KOPT-K1 (cell line): ENCODE measurements around the gene DPF3.
A peak's percentile ranks its signal among the peaks of the same experiment; 100 is the strongest.

Source experiments
- H3K27ac ChIP-seq: fragments of 200-600 bp; sonication (generic); 2 replicates; pipeline ENCODE4 v1.5.1; 2016; ENCODE audit warnings: antibody characterized with exemption, mild to moderate bottlenecking, low read depth, low read length; ENCODE audit not compliant: poor library complexity, severe bottlenecking
- H3K36me3 ChIP-seq: fragments of 200-600 bp; sonication (generic); 2 replicates; pipeline ENCODE4 v1.5.1; 2017; ENCODE audit warnings: antibody characterized with exemption, mild to moderate bottlenecking, low read length, moderate library complexity; ENCODE audit not compliant: insufficient read depth
- H3K9me3 ChIP-seq: fragments of 200-600 bp; sonication (generic); 2 replicates; pipeline ENCODE4 v1.5.1; 2017; ENCODE audit warnings: antibody characterized with exemption, low read length, mild to moderate bottlenecking; ENCODE audit not compliant: insufficient read depth, poor library complexity, severe bottlenecking

Gene DPF3

DNA sequence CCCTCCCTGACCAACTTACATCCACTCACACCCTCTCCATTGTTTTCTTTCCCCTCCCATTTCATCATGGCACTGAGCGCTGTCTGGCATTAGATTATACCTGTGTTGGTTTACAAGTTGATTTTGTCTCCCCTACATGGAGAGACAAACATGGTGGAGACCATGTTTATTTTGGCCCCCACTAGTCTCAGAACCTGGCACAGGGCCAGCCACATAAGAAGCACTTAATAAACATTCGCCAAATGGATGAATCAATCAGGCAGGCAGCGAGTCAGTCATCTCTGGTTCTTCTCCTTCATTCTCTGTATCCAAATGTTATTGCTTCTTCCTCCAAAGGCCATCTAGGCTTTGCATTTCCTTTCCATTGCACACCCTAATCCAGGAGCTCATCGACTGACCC lies 177.4 kb downstream of the DPF3 start:
- Histone ChIP-seq H3K36me3 (peaks cover 10% of the 10 kb centered on the region; the same call in 1 of the 2 replicates), H3K9me3 (no peaks in the 10 kb centered on the region), H3K27ac (no peak overlapping the region)

DNA sequence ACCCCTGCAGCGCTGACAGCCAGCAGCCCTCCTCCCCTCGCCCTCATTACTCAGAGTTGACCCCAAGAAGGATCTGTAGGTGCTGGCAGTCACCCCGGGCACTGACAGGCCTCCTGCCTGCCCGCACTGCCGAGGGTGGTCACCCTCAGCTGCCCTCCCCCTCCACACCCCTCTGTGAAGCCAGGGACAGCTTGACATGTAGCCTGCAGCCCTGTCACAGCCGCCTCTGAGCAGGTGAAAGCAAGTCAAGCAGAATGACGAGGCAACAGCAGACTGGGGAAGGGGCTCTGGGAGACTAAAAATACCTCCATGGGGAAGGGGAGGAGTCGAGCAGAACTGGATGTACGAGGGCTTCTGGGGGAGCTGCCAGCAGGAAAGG lies 178.1 kb downstream of the DPF3 start:
- Histone ChIP-seq H3K36me3 (peaks cover 10% of the 10 kb centered on the region; the same call in 1 of the 2 replicates), H3K9me3 (no peaks in the 10 kb centered on the region), H3K27ac (peak overlapping the region; percentile 61)

DNA sequence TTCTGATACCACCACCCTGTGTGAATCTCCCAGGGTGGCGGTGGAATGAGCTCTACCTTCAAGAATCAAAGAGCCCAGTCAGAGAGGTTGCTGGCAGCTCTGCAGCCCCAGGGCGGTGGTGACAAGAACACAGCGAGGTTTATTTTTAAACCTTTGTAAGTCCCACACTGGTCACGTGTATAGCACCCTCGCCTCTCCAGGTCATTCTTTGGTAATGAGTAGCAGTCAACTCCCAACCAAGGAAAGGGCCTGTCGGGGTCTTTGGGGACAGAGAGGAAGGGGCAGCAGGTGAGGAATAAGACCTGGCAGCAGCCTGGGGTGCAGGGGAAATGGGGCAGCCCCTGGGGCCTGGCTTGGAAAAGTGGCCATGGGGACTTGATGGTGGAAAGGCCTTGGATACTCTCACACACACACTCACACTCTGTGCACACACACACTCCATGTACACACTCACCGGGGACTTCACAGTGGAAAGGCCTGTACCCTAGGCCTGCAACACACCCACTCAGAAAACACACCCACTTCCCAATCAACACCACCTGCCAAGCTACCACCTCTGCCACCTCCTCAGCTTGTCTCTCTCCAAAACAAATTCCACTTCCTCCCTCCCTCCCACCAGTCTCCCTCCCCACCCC lies 178.6 kb downstream of the DPF3 start:
- Histone ChIP-seq H3K9me3 (no peaks in the 10 kb centered on the region), H3K36me3 (peaks cover 10% of the 10 kb centered on the region; the same call in 1 of the 2 replicates), H3K27ac (peak overlapping the region; percentile 61)

DNA sequence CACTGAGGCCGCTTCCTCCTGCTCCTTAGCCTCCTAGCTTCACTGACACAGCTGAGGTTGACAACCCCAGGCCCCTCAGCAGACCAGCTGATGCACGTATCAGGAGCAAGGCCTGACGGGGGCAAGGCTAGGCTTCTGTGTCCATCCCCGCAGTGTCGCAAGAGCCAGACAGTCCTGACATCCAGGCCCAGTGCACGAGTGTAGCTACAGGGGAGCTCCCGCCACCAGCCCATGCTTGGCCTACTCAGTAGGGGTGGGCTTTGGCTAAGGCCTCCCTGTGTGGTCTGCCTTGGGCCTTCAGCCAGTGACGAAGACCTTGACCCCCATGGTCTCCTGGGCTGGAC lies 179.1 kb downstream of the DPF3 start:
- H3K36me3 ChIP-seq, result peaks cover 9% of the 10 kb centered on the region; the same call in 1 of the 2 replicates
- H3K27ac ChIP-seq, result peak overlapping the region; percentile 61

DNA sequence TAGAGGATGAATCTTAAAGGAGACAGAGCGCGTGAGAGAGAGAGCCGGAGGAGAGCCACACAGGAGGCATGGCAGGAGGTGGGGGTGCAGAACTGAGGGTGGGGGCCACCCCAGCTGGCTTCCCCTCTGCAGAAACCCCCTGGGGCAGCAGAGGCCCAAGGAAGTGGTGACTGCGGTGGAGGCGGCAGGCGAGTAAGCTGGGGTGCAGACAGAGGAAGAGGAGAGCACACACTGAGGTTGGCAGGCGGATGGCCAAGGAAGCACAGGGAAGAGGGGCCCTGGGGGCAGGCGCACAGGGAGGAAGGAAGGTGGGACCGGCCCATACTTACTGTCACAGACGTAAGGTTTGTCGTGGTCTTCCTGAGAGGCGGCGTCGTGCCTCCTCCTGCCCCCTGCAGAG lies 179.8 kb downstream of the DPF3 start:
- Histone ChIP-seq H3K27ac (peak overlapping the region; percentile 61), H3K36me3 (peaks cover 3% of the 10 kb centered on the region; the same call in 1 of the 2 replicates)

More for the DNA sequence above, 179.1 kb downstream of the DPF3 start:
- H3K9me3 ChIP-seq, result no peaks in the 10 kb centered on the region

DNA sequence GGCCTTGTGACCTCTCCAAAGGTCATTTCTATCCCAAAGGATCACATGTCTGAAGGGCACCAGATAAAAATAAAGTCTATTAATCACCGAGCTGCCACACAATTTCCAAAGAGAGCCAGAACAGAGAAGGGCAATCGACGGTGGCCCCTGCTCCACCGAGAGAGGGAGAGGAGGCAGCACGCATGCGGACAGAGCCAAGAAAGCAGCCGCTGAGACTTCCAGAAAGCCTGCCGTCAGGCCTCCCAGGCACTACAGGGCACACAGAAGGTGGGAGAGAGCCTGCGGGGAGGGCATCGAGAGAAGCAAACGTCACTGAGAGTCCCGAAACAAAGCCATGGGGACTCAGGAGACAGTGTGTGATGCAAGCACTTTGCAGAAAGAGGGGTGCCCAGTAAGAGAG lies 182.0 kb downstream of the DPF3 start:
- peaks cover 3% of the 10 kb centered on the region; the same call in 1 of the 2 replicates for H3K36me3 ChIP-seq
- no peak overlapping the region for H3K27ac ChIP-seq
- H3K9me3 ChIP-seq, result no peaks in the 10 kb centered on the region

More for the DNA sequence above, 179.8 kb downstream of the DPF3 start:
- no peaks in the 10 kb centered on the region for H3K9me3 ChIP-seq

DNA sequence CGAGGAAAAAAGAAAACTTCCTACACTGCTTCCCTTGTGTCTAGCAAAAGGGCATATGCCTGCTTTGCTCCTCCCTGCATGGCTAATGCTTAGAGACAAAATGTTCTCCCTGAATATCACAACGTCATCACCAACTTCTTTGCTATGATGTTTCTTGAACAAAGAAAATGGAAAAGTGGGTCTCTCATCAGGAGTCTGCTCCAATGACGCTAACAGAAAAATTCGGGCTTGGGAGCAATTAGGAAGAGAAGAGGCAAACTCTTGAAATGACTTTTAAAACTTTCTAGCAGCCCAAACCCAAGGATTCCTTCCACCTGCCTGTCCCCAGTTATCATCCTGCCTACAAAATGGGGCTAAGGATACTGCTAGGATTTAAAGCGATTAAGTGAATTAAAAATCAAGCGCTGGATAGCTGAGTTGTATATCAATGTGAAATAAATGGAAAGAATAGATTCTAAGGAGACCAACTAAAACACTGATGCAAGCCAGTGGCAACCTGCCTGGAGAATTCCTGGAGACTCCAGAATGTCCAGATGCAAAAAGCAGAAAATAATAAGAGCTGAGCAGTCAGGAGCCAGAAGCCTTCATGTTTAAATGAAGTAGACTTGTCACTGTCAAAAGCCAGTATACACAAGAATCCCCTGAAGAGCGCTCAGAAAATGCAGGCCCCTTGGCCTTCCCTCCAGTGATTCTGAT lies 183.8 kb downstream of the DPF3 start:
- Histone ChIP-seq H3K36me3 (peaks cover 3% of the 10 kb centered on the region; the same call in 1 of the 2 replicates), H3K27ac (no peak overlapping the region), H3K9me3 (no peaks in the 10 kb centered on the region)

DNA sequence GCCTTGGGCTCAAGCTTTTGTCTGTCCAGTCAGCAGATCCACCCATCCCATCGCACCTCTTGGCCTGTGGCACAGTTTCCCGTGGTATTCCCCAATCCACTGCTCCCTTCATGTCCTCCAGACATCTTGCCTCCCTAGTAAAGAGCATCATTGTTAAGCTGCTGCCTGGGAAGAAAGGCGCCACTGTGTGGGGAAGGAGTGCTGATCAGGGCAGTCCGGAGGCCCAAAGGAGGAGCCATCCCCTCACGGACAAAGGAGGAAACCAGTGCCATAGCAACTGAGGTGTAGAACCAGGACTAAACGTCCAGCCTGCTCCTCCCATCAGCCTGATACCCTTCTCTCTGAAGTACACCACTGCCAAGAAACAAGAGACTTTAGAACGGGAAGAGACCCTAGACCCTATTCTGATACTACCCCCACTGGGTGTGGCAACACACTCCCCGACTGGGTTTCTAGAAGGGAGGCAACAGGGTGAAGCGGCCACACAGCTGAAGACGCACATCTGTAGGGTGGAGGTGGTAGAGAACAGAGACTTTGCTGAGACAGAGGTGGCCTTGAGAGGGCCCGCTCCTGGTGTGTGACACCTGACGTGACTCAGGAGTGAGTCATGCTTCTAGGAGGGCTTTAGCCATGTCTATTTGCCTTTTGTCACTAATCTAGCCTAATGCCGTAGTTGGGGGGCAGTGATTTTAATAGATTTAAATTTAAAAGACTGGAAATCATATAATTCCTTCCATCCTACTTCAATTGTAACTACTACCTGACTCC lies 185.0 kb downstream of the DPF3 start:
- Histone ChIP-seq H3K36me3 (peaks cover 3% of the 10 kb centered on the region; the same call in 1 of the 2 replicates), H3K27ac (no peak overlapping the region), H3K9me3 (no peaks in the 10 kb centered on the region)

DNA sequence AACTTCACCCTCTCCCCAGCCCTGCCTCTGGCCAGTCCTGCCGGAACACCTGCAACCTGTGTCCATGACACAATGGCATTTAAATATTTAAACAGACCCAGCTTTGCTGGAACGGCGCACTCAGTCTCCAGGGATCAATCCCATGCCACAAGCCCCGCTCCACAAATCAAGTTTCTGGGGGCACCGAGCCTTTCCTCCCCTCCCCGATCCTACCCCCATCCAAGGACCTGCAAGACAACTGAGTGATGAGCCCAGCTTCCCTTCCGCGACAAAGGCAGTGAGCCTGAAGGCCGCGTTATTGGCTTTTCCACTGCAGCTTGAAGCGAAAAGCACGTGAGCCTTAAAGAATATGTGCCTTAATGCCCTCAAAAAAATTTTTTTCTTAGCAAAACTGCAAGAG lies 185.7 kb downstream of the DPF3 start:
- no peak overlapping the region for H3K27ac ChIP-seq
- H3K9me3 ChIP-seq, result no peaks in the 10 kb centered on the region
- peaks cover 3% of the 10 kb centered on the region; the same call in 1 of the 2 replicates for H3K36me3 ChIP-seq

DNA sequence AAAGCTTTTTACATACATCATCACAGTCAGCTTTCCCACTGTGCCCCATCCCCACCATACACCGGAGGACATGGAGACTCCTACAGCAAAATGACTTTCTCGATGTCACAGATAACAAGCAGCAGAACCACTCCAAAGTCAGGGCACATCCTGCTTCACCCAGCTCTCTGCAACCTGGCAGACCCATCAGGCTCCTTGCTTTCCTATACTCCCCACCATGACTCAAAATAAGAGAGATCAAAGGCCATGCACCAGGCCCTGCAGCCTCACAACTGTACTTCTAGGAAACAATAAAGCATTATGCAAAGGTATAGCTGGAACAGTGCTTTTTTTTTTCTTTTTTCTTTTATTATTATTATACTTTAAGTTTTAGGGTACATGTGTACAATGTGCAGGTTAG lies 187.4 kb downstream of the DPF3 start:
- H3K36me3 ChIP-seq, result no peaks in the 10 kb centered on the region; the same call in 1 of the 2 replicates
- peak overlapping the region; percentile 21 for H3K27ac ChIP-seq
- H3K9me3 ChIP-seq, result no peaks in the 10 kb centered on the region

DNA sequence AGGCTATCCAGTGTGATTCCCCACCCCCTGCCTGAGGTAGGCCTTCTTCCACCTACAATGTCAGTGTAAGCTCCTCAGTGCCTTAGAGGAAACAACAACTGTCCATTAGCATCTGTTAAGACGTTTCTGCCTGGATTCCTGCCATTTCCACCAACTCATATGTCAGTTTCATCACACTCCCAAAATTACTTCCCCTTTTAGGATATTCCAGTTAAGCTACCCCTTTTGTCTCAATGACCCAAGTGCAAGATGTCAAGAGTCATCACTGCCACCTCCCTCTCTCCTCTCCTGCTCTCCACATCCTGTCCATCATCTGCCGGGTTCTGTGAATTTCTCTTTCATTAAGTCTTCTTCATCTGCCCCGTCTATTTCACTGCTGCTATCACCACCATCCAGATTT lies 189.4 kb downstream of the DPF3 start:
- H3K36me3 ChIP-seq, result no peaks in the 10 kb centered on the region; the same call in 1 of the 2 replicates

DNA sequence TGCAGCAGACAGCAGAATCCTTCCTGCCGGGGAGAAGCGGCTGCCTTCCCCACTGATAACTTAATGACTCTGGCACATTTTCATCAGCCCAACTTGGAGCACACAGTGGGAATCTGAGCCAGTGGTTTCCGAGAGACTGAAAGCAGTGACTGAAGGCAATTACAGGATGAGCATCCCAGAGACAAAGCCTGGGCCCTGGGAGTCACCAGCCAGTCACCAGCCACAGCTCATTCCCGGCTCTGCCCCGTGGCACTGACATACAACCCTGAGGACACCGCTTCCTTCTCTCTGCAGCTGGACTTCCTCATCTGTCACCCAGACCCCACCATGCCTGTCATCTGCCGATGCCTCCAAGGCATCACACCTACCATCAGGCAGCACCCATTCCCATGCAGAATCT lies 192.3 kb downstream of the DPF3 start:
- no peaks in the 10 kb centered on the region for H3K9me3 ChIP-seq
- no peaks in the 10 kb centered on the region; the same call in 1 of the 2 replicates for H3K36me3 ChIP-seq
- H3K27ac ChIP-seq, result no peak overlapping the region

More for the DNA sequence above, 189.4 kb downstream of the DPF3 start:
- no peaks in the 10 kb centered on the region for H3K9me3 ChIP-seq
- H3K27ac ChIP-seq, result no peak overlapping the region

DNA sequence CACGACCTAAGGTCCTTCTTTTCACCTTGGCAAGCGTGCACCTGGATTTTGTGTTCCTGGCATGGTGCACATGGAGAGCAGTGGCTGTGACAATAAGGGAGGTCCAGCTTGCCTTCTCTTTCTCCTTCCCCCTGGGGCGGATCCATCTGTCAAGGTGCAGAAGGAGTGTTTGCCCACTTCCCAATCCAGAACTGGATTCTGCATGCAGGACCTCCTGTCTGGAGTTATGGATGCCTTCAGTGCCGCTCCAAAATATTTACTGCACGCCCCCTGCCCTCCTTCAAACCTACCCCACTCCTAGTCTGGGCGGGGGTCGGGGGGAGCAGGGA lies 192.7 kb downstream of the DPF3 start:
- Histone ChIP-seq H3K27ac (no peak overlapping the region), H3K9me3 (no peaks in the 10 kb centered on the region), H3K36me3 (no peaks in the 10 kb centered on the region; the same call in 1 of the 2 replicates)

DNA sequence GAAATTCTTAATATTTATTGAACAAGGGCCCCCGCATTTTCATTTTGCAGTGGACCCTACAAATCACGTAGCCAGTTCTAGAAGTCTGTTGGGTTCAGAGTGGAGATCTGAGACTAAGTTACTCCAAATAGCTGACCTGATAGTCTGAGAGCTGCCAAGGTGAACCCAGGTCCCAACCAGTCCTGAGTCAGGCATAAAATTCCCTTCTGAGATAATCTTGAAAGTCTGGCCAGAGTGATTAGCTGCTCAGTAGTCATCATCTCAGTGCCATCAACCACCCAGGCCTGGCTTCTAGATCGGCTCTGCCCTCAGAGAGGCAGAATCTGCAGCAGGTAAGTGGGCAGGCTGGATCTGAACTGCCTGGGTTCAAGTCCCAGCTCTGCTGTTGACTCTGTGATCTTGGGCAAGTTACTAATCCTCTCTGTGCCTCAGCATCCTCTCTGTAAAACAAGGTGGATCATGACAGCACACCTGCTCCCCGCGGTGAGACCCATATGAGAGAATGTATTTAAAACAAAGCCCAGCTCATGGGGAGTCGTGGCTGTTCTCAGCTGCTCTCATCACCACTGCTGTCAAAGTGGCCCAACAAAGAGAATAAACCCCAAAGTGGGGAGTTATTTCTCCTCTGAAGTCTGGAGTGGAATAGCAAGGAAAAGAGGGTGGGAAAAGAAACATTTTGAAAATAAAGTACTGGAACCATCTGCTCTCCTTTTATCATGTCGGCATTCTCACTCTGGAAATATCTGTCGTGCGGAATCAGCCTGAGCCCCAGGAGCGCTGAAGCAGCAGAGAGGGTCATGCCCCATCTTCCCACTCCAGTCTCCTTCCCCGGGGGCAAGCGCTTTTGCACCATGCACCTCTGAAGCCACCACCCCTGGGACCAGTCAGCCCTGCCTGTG lies 193.3 kb downstream of the DPF3 start:
- Histone ChIP-seq H3K27ac (no peak overlapping the region), H3K36me3 (no peaks in the 10 kb centered on the region; the same call in 1 of the 2 replicates), H3K9me3 (no peaks in the 10 kb centered on the region)
